K562 (cell line): ENCODE measurements around the gene SNRNP48. TPM values are rescaled to one million over a fixed set of nuclear protein-coding genes. Genes with fewer than 3 reads are reported as not detected.

Source experiments
- BACH1 ChIP-seq: fragments of 200-800 bp; sonication (Bioruptor generic); IDR thresholded peaks from 2 replicates; pipeline ENCODE4 v1.6.1; 2016; ENCODE audit warnings: missing genetic modification characterization, missing compliant biosample characterization
- CAMTA2 ChIP-seq: fragments of 250-450 bp; sonication (Bioruptor Pico); conservative IDR thresholded peaks from 2 replicates; pipeline ENCODE4 v1.5.1; 2022
- DLX4 ChIP-seq: fragments of 250-450 bp; sonication (Bioruptor Pico); IDR thresholded peaks from 2 replicates; pipeline ENCODE4 v1.6.1; 2021; ENCODE audit warnings: mild to moderate bottlenecking
- EZH2 ChIP-seq: IDR thresholded peaks from 2 replicates; pipeline ENCODE4 v1.6.1; 2012; ENCODE audit warnings: low read depth, mild to moderate bottlenecking, inconsistent platforms, low read length, borderline replicate concordance
- MCM7 ChIP-seq, 2 experiments: fragments of 450-650 bp; IDR thresholded peaks; 2 replicates each; pipeline ENCODE4 v1.6.1; 2016 to 2018
- MITF ChIP-seq: IDR thresholded peaks from 2 replicates; pipeline ENCODE4 v1.6.1; 2014; ENCODE audit warnings: antibody characterized with exemption
- PCBP2 ChIP-seq: fragments of 200-400 bp; formaldehyde crosslinking; IDR thresholded peaks from 2 replicates; pipeline ENCODE4 v1.6.1; 2018; ENCODE audit warnings: low read length, low read depth, mild to moderate bottlenecking, moderate library complexity; ENCODE audit not compliant: poor library complexity, severe bottlenecking
- RERE ChIP-seq: sonication (generic); formaldehyde crosslinking; IDR thresholded peaks from 2 replicates; pipeline ENCODE4 v1.8.0; 2023; ENCODE audit warnings: missing genetic modification reagents, mild to moderate bottlenecking, borderline replicate concordance
- SAP30 ChIP-seq: fragments of 200-600 bp; sonication (generic); IDR thresholded peaks from 2 replicates; pipeline ENCODE4 v1.6.1; 2012; ENCODE audit warnings: borderline replicate concordance, low read depth, mild to moderate bottlenecking, moderate library complexity, low read length, control low read depth, inconsistent platforms; ENCODE audit not compliant: insufficient read depth, poor library complexity, severe bottlenecking
- TAF15 ChIP-seq: fragments of 200-400 bp; formaldehyde crosslinking; IDR thresholded peaks from 2 replicates; pipeline ENCODE4 v1.6.1; 2017; ENCODE audit warnings: mild to moderate bottlenecking, low read depth, low read length, moderate library complexity
- TFAP4 ChIP-seq: sonication (generic); formaldehyde crosslinking; IDR thresholded peaks from 2 replicates; pipeline ENCODE4 v1.8.0; 2022; ENCODE audit warnings: missing genetic modification reagents, mild to moderate bottlenecking, moderate library complexity, borderline replicate concordance
- ZBTB43 ChIP-seq: sonication (generic); formaldehyde crosslinking; IDR thresholded peaks from 2 replicates; pipeline ENCODE4 v1.8.0; 2023; ENCODE audit warnings: mild to moderate bottlenecking, missing genetic modification reagents
- ZNF398 ChIP-seq: fragments of 250-450 bp; sonication (Bioruptor Pico); IDR thresholded peaks from 2 replicates; pipeline ENCODE4 v1.8.0; 2021; ENCODE audit warnings: moderate library complexity, mild to moderate bottlenecking, inconsistent platforms
- polyA plus RNA-seq, 8 experiments: library from polyadenylated mRNA; depleted of rRNA in 4 of 8; stranded (reverse) in 5 of 8; unstranded in 3 of 8; fragments of >200 nt; fragmentation: Nextera tagmentation in 2 of 8; fragmentation: Illumina TruSeq in 1 of 8; extraction: Ambion mirVana in 2 of 8; extraction: Trizol in 1 of 8; gene quantifications; 2 replicates each; pipeline versions ENCODE4 v1.2.1 to v1.2.3, GENCODE V29; 2011 to 2014; ENCODE audit warnings: inconsistent platforms in 1 of 8, missing spikeins in 1 of 8
- total RNA-seq, 7 experiments: library from RNA; depleted of rRNA in 6 of 7; stranded (reverse); fragments of >200 nt in 6 of 7; fragmentation: Illumina TruSeq in 2 of 7; extraction: Trizol in 2 of 7; gene quantifications; 2 replicates each; pipeline versions ENCODE4 v1.2.1 to v1.2.3, GENCODE V29; 2011 to 2021; ENCODE audit warnings: low replicate concordance in 1 of 7

SNRNP48 gene
- total and polyA plus RNA-seq, 9 of the 15 experiments (the other 6 are each of a cell fraction or from before 2014, with no cell fraction given) = 6.2 to 32.9 (median 18.6) TPM

- TF ChIP-seq ZNF398 (CRISPR knock-in tag) (no peak), PCBP2 (no peak), TFAP4 (CRISPR knock-in tag) (peak; percentile 73; the same call in 1 of the 2 replicates), RERE (CRISPR knock-in tag) (no peak), BACH1 (tag) (no peak), ZBTB43 (CRISPR knock-in tag) (no peak), MITF (no peak), EZH2 (no peak), CAMTA2 (CRISPR knock-in tag) (no peak), DLX4 (CRISPR knock-in tag) (no peak), SAP30 (peak; percentile 72), TAF15 (no peak), MCM7 (IDR thresholded peaks at IDR 0.05) (no peak)
Observed at GRCh38 chr6:7589949-7590917, at the start of gene SNRNP48 (continued).
